Activated gamma-delta T cell treated with anti-CD3 and anti-CD28 coated beads, Interleukin-2, amount 50 U/mL, for 16 hours (primary cell): ENCODE results near the gene GPR148.

Source experiments
- DNase-seq: peaks from one replicate; pipeline ENCODE4 v3.0.0-alpha.2; 2020; ENCODE audit warnings: low read depth

The GPR148 gene

DNA sequence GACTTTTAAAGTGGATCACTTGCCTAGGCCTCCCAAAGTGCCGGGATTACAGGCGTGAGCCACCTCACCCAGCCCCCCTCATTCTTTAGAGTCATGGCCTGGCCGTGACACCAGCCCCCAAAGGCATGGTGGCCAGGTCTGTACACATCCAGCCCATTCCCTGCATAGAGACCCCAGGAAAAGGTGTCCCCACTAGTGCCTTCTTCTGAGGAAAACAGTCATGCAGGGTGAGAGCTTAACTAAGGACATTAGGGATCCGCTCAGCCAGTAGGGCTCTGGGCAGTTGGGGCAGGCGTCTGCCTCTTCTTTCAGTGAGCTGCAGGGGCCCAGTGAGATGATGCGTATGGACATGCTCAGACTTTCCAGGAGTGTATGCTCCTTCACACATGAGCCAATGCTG lies 20.8 kb downstream of the GPR148 start:
- DNase-seq = no peak

GRCh38 chr2:130754811-130755210 lies 25.9 kb downstream of the GPR148 start:
- DNase-seq = no peak

GRCh38 chr2:130755256-130756052 lies 26.6 kb downstream of the GPR148 start, which contains the start of gene AMER3:
Gene AMER3, plus strand, starts transcription at chr2:130755540. Its CDS starts 6,533 bp downstream, at chr2:130762073.
- no peak for DNase-seq

DNA sequence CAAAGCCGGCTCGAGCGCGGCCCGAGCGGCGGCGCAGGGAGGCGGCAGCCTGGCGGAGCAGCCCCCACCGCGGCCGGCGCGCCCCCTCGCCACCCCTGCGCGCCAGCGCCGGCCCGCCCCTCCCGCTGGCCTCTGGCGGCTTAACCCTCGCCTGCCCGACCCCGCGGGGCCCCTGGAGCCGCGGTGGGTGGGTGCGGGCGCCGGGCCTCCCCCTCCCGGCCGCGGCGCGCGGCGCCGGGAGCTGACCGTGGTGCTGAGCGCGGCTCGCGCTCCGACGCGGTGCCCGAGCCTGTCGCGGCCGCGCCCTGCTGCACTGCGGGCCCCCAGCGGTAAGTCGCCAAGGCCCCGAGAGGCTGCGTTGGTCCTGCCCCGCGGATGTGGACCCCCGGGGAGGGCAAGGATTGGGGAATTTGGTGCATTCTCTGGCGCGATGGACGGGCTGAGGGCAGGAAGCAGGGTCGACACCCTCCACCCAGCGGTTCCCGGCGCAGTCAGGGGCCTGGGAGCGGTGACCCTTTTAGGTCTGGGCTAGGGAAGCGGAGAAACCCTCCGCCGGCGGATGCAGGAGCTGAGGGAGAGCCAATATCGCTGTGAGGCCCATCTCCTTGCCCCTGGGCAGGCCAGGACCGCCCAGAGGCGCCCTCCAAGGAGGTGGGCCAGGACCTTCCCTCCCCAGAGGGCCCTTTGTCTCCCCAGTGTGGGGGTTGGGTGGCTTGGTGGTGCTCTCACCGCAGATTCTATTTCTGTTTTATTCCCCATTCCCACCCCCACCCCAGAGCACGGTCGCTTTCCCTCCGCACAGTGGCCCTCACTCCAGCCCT lies 27.4 kb downstream of the GPR148 start:
- DNase-seq = no peak

DNA sequence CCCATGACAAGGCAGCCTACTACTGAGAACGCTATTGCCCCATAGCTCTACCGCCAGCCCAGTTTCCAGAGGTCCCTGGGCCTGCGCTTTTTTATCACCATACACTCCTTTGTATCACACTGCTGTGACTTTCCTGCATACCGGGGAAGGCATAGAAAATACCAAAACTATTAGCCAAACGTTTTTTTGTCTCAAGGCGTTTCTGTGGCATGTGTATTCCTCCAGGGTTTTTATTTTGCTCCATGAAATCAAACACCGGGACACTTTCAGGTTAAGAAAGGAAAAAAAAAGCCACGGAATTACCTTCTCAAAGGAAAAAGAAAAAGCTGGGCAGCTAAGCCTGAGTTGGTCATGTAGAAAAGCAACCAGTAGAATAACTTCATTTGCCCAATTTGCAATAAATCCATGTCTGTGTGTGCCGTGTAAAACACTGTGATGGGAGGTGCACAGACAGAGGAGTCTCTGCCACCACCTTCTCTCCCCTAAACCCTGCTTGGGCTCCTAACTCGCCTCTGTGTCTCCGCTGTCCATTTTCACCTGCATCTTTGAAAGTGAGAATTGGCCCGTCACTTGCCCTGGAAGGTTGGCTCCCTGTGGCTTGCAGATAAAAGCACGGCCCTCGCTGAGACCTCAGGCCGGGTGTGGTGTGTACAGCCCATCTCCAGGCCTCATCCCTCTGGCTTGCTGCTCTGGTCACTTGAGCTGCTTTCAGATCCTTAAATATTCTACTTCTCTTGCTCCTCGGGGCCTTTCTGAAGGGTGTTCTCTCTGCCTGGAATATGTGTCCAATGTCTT lies 28.2 kb downstream of the GPR148 start:
- DNase-seq = no peak

- no peak for DNase-seq
Measured at GRCh38 chr2:130759906-130760753, 31.3 kb downstream of the GPR148 start.

DNA sequence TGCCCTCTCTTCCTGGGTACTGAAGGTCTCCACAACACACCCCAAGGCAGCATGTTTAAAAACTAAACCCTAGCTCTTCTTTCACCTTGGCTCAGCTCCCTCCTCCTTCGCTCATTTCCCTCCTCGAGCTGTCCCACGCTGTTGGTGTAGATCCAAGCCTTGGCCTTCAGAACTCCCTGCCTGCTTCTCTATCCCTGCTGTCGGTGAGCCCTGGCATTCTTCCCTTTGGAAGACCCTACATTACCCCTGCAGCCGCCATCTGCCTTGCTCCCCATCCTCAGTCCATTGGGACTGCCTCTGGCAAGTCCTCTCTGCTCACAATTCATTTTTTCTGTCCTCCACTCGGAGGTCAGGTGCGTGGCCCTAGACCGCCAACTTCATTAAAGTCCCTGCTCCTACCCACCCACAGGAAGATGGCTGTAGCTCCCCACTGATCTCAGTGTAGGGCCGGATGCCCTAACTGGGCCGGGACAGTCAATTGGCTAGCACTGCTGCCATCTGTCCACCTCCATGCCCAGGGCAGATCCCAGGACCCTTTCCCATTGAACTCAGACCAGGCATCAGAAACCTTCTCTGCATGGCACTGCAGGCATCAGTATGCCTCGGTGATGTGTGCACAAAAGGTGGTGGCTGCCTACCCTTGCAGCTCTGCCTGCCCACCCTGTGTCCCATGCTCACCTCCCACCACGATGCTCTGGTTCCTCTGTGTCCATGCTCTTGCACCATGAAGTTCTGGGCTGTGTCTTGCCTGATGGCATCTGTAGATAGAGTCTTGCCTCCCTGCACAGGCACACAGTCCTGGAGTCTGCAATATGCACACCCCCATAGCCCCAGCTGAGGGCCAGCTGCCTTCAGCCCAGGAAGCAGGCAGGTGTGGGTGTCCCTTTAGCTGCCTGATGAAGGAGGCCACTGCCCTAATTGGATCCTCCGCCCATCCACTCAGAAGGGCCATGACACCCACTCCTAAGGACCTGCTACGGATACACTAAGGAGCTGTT lies 32.2 kb downstream of the GPR148 start:
- DNase-seq = no peak

DNA sequence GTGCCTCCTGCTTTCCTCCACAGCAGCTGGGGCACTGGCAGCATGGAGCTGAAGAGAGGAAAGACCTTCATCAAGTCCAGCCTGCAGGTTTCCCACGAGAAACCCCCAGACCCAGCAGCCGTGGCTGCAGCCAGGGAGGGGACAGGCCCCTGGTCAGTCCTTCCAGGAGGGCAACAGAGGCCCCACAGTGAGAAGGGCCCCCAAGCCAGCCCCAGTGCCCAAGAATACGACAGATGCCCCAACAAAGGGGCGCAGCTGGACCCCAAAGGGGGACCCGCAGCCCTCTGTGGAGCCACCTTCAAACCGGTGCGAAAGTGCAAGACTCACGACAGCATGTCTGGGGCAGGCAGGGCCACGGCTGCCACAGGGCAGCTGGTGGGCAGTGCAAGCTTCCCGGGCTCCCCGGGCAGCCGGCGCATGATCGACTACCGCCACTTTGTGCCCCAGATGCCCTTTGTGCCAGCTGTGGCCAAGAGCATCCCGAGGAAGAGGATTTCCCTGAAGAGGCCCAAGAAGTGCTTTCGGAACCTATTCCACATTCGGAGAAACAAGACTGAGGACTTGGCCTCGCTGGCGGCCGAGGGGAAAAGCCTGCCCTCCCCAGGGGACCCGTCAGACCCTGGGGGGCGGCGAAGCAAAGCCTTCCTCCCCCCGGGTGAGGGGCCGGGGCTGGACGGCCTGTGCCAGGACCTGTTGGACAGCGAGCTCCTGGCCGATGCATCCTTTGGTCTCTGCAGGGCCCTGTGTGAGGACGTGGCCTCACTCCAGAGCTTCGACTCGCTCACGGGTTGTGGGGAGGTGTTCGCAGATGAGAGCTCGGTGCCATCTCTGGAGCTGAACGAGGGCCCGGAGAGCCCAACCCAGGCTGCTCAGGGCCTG lies 33.4 kb downstream of the GPR148 start:
- no peak for DNase-seq

DNA sequence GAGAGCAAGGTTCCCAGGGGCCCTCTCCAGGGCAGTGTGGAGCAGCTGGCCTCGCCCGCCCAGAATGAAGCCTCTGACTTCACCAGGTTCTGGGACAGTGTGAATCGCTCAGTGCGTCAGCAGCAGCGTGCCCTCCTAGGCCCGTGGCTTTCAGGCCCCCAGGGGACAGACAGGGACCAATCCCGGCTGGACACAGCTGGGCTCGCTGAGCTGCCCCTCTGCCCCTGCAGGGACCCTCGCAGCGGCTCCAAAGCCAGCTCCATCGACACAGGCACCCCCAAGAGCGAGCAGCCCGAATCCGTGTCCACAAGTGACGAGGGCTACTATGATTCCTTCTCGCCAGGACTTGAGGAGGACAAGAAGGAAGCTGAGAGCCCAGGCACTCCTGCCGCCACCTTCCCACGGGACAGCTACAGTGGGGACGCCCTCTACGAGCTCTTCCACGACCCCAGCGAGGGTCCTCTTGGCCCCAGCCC lies 34.1 kb downstream of the GPR148 start:
- DNase-seq = no peak

DNA sequence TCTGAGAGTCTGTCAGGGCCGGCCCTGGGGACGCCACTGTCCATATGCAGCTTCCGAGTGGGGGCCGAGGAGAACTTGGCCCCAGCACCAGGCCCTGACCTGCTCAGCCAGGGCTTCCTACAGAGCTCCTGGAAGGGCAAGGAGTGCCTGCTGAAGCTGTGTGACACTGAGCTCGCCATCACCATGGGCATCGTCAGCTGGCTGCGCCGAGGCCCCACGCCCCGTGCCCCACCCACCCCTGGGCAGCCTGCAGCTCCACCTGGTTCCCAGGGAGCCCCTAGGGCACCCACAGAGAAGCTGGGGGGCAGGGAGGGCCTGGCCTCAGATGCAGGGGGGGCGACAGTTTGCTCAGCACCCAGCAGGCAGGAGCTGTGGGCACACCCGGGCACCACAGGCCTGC lies 34.5 kb downstream of the GPR148 start:
- no peak for DNase-seq

- DNase-seq = no peak
Measured at GRCh38 chr2:130764035-130764820, 35.4 kb downstream of the GPR148 start.

DNA sequence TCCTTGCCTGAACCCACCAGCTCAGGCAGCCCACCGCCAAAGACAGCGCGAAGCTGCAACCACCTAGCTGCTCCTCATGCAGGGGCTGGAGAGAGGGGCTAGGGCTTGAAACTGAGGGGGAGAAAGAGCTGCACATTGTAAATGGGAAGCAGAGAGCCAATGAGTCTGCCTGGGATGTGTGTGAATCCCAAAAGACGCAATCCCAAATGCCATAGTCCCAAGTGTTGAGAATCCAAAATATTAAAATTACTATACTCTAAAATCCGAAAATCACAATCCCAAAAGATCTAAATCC lies 35.9 kb downstream of the GPR148 start:
- DNase-seq = no peak

DNA sequence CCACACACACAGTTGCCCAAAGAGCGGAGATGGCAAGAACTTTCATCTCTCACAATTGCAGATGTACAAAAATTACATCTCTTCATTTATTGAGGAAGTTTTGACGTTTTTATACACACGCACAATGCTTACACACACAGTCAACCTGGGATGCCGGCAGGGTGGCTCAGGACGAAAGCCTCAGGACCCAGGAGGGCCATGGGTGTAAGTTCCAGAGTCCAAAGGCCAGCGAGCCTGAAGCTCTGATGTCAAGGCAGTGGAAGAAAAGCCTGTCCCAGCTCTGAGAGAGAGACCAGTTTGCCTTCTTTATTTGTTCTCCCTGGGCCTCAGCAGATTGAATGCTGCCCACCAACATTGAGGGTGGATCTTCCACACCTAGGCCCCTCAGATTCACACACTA lies 36.6 kb downstream of the GPR148 start:
- DNase-seq = no peak

- DNase-seq = no peak
Measured at GRCh38 chr2:130766037-130766436, 37.2 kb downstream of the GPR148 start.

DNA sequence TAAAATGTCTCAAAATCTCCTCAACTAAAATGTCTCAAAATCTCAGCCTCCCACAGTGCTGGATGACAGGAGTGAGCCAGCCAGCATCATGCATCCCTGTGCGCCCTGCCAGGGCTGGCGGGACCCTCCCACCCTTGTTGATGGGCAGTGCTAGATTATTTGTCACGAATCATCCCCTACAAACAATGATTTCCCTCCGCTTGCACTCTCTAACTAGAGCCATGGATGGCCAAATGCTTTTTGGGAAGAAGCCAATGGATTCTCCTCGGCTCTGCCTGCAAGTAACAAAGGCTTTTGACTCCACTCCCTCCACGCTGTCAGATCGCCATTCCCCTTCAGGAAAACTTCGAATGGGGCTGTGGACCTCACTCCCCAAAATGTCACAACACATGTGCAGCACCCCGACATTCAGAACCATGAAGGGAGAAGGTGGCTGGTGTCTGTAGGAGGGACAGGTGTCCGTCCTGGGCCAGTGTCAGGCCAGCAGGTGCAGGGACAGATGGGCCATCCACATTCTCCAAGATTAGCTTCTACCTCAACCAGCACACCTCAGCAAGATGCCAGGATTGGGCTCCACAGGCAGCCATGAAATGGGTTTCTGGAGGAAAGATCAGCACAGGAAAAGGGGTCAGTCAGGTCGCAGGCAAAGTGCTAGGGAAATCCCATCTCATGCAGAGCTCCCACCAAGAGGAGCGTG lies 38.0 kb downstream of the GPR148 start:
- DNase-seq = no peak

- no peak for DNase-seq
Measured at GRCh38 chr2:130767408-130767775, 38.5 kb downstream of the GPR148 start.

GRCh38 chr2:130768191-130768855 lies 39.5 kb downstream of the GPR148 start:
- DNase-seq = no peak
